GM12872 (cell line): ENCODE data around the gene HTN1.
"Not testable (repeated sequence)": the region's sequence is repeated elsewhere in the genome, so short reads cannot be mapped to it uniquely, and the experiment has no call there.

Experiments
- TF ChIP-seq, protein P1 (sequence below): IDR thresholded peaks from 3 replicates; pipeline ENCODE4 v1.5.1; 2011; ENCODE audit warnings: low read depth, mild to moderate bottlenecking, low read length, moderate library complexity; ENCODE audit not compliant: insufficient read depth

The HTN1 gene

DNA sequence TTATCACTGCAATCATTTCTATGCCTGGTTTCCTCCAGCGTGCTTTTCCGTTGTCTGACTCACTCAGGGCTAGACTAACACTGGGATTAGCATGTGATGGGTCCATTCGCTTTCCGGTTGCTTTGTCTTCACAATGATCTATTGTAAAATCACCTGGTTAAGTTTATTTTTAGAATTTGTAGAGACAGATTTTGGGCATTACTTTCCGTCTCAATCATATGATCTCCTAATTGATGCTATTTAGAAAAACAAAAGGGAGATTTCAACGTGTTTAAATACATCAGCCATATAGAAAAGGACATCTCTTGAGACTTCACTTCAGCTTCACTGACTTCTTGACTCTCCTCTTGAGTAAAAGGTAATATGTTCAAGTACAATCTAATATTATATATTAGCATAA lies at the start of gene HTN1:
Gene HTN1, plus strand, starts transcription at position 301 of the 400 bp plus-strand sequence. CDS start 2,639 bp downstream, outside the sequence.
- TF ChIP-seq, protein P1, sequence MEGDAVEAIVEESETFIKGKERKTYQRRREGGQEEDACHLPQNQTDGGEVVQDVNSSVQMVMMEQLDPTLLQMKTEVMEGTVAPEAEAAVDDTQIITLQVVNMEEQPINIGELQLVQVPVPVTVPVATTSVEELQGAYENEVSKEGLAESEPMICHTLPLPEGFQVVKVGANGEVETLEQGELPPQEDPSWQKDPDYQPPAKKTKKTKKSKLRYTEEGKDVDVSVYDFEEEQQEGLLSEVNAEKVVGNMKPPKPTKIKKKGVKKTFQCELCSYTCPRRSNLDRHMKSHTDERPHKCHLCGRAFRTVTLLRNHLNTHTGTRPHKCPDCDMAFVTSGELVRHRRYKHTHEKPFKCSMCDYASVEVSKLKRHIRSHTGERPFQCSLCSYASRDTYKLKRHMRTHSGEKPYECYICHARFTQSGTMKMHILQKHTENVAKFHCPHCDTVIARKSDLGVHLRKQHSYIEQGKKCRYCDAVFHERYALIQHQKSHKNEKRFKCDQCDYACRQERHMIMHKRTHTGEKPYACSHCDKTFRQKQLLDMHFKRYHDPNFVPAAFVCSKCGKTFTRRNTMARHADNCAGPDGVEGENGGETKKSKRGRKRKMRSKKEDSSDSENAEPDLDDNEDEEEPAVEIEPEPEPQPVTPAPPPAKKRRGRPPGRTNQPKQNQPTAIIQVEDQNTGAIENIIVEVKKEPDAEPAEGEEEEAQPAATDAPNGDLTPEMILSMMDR, result not testable (repeated sequence)

GRCh38 chr4:70000711-70001110 lies 49.5 kb upstream of the HTN1 start:
- TF ChIP-seq, protein P1, result no peak

DNA sequence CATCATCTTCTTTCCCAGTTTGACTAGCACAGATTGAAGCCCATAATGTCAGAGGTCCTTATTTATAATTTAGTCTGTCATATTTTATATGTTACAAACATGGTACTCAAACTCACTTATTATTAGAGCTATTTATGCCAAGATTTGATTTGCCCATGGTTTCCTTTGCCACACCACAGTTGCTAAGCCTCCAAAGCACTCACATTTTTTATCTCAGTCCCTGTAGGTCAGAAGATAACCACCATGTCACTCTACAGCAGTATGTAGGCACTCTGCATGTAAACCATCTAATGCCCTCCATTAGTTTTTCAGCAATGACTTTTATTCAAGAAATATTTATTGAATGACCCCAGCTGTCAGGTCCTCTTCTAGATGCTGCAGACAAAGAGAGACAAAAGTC lies 47.7 kb upstream of the HTN1 start:
- TF ChIP-seq, protein P1, result no peak

DNA sequence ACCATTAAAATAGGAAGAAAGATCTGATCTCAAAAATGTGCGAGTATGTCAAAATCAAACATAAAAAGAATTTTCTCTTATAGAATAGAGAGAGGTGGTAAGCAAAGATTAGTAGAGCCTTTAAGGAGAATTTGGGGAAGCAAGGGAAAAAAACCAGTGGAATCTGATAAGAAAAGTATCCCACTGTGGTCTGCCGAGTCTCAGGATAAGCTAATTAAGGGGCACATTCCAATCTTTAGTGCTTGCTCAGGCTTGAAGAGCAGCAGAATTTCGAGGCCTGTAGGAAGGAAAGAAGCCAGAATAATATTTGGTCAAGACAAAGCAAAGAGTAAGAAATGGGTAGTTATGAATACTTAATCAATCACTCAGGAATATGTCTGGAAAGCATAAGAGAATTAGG lies 41.5 kb upstream of the HTN1 start:
- TF ChIP-seq, protein P1, result no peak

GRCh38 chr4:70023218-70023617 lies 27.0 kb upstream of the HTN1 start:
- TF ChIP-seq, protein P1, result no peak

GRCh38 chr4:70027011-70027410 lies 23.2 kb upstream of the HTN1 start:
- TF ChIP-seq, protein P1, result no peak

DNA sequence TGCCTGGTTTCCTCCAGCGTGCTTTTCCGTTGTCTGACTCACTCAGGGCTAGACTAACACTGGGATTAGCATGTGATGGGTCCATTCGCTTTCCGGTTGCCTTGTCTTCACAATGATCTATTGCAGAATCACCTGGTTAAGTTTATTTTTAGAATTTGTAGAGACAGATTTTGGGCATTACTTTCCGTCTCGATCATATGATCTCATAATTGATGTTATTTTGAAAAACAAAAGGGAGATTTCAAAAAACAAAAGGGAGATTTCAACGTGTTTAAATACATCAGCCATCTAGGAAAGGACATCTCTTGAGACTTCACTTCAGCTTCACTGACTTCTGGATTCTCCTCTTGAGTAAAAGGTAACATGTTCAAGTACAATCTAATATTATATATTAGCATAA lies 22.1 kb upstream of the HTN1 start, which contains the start of gene HTN3:
Gene HTN3, plus strand, starts transcription at position 301 of the 400 bp plus-strand sequence. CDS start 2,282 bp downstream, outside the sequence.
- TF ChIP-seq, protein P1, result not testable (repeated sequence)

DNA sequence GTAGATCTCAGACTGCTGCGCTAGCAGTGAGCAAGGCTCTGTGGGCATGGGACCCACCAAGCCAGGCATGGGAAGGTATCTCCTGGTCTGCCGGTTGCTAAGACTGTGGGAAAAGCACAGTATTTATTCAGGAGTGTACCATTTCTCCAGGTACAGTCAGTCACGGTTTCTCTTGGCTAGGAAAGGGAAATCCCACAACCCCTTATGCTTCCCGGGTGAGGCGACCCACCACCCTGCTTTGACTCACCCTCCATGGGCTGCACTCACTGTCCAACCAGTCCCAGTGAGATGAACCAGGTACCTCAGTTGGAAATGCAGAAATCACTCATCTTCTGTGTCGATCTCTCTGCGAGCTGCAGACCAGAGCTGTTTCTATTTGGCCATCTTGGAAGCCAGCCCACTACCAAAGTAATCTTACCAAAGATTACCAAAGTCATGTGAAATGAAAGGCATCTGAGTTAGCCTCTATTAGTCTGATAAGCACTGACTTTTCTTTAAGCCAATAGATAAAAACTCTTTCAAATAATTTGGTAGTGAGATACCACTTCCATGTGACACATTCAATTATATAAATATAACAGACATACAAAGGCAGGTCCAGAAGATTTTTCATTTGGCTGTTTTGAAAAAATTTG lies 8.5 kb upstream of the HTN1 start:
- TF ChIP-seq, protein P1, result no peak
